SK-N-SH (cell line): ENCODE data around the gene TMEM63C. TPM values are rescaled to one million over a fixed set of nuclear protein-coding genes. Genes with fewer than 3 reads are reported as not detected.

Experiments
- CTCF ChIA-PET: fragments of 300-600, 350-600 bp; formaldehyde crosslinking; extraction: SDS; loops from one replicate; lab custom pipeline; 2021; lab: Yijun Ruan, JAX
- POLR2A ChIA-PET: fragments of 350-600 bp; sonication (Branson Sonifier 250); formaldehyde crosslinking; extraction: SDS; loops from one replicate; lab custom pipeline; 2020; ENCODE audit warnings: antibody characterized with exemption, inconsistent platforms; lab: Yijun Ruan, JAX
- DNase-seq: peaks from one replicate; pipeline ENCODE4 v3.0.0; 2012
- H2AFZ ChIP-seq: fragments of 200-600 bp; sonication (generic); 2 replicates; pipeline ENCODE4 v1.8.1; 2016; ENCODE audit warnings: antibody characterized with exemption, mild to moderate bottlenecking, low read depth
- H3F3A ChIP-seq: fragments of 200-600 bp; sonication (generic); replicated peaks from 2 replicates; pipeline ENCODE3; 2016; ENCODE audit warnings: antibody characterized with exemption, mild to moderate bottlenecking; ENCODE audit not compliant: insufficient read depth
- H3K27ac ChIP-seq, 2 experiments: fragments of 200-500 bp in 1 of 2; fragments of 200-600 bp in 1 of 2; sonication (Bioruptor generic) in 1 of 2; sonication (generic), shearing (Covaris generic) in 1 of 2; 2 replicates each; pipeline versions ENCODE4 v1.5.1 to v1.6.1; 2014 to 2016; ENCODE audit warnings: low read depth in 2 of 2, inconsistent platforms in 1 of 2, low read length in 1 of 2, mild to moderate bottlenecking in 1 of 2, mixed read lengths in 1 of 2
- H3K27me3 ChIP-seq: fragments of 200-600 bp; sonication (generic), shearing (Covaris generic); 2 replicates; pipeline ENCODE4 v1.6.1; 2016; ENCODE audit warnings: mixed run types; ENCODE audit not compliant: insufficient read depth
- H3K36me3 ChIP-seq, 2 experiments: fragments of 200-500 bp in 1 of 2; fragments of 200-600 bp in 1 of 2; sonication (Bioruptor generic) in 1 of 2; sonication (generic) in 1 of 2; replicated peaks in 1 of 2; 2 replicates each; pipeline versions ENCODE3 to v1.5.1; 2014 to 2016; ENCODE audit warnings: low read length in 1 of 2, mild to moderate bottlenecking in 1 of 2; ENCODE audit not compliant: insufficient read depth in 2 of 2, control insufficient read depth in 1 of 2
- H3K4me1 ChIP-seq, 2 experiments: fragments of 200-500 bp in 1 of 2; fragments of 200-600 bp in 1 of 2; sonication (Bioruptor generic) in 1 of 2; sonication (generic), shearing (Covaris generic) in 1 of 2; 2 replicates each; pipeline versions ENCODE4 v1.5.1 to v1.6.1; 2014 to 2016; ENCODE audit warnings: low read depth in 1 of 2, low read length in 1 of 2, mixed run types in 1 of 2; ENCODE audit not compliant: insufficient read depth in 2 of 2, control insufficient read depth in 1 of 2
- H3K4me2 ChIP-seq: fragments of 200-600 bp; sonication (generic), shearing (Covaris generic); 2 replicates; pipeline ENCODE4 v1.6.1; 2017; ENCODE audit warnings: mixed run types
- H3K4me3 ChIP-seq, 2 experiments: fragments of 200-500 bp in 1 of 2; fragments of 200-600 bp in 1 of 2; sonication (Bioruptor generic) in 1 of 2; sonication (generic), shearing (Covaris generic) in 1 of 2; 2 replicates each; pipeline versions ENCODE4 v1.5.1 to v1.8.1; 2014 to 2016; ENCODE audit warnings: low read depth in 2 of 2, inconsistent platforms in 1 of 2, low read length in 1 of 2, mild to moderate bottlenecking in 1 of 2, mixed read lengths in 1 of 2, moderate library complexity in 1 of 2
- H3K79me2 ChIP-seq: fragments of 200-600 bp; sonication (generic); 2 replicates; pipeline ENCODE4 v1.8.1; 2017; ENCODE audit warnings: mild to moderate bottlenecking; ENCODE audit not compliant: insufficient read depth
- H3K9ac ChIP-seq: fragments of 200-600 bp; sonication (generic); 2 replicates; pipeline ENCODE4 v1.6.1; 2017; ENCODE audit warnings: mixed run types
- H3K9me2 ChIP-seq: fragments of 200-600 bp; sonication (generic); 2 replicates; pipeline ENCODE4 v1.6.1; 2017; ENCODE audit warnings: mixed run types
- H3K9me3 ChIP-seq: fragments of 200-600 bp; sonication (generic); 2 replicates; pipeline ENCODE4 v1.6.1; 2017; ENCODE audit warnings: mixed run types, mild to moderate bottlenecking, moderate library complexity
- H4K20me1 ChIP-seq: fragments of 200-600 bp; sonication (generic); 2 replicates; pipeline ENCODE4 v1.6.1; 2017; ENCODE audit warnings: mild to moderate bottlenecking, mixed run types; ENCODE audit not compliant: insufficient read depth
- CHD2 ChIP-seq: fragments of 150-350 bp; IDR thresholded peaks from 2 replicates; pipeline ENCODE4 v1.6.1; 2018; ENCODE audit warnings: low read length; ENCODE audit not compliant: partially characterized antibody
- EZH2phosphoT487 ChIP-seq: fragments of 200-600 bp; sonication (generic); IDR thresholded peaks from 2 replicates; pipeline ENCODE4 v1.6.1; 2017; ENCODE audit warnings: low read depth, mixed run types, mild to moderate bottlenecking, antibody characterized with exemption, moderate library complexity, borderline replicate concordance
- FOSL2 ChIP-seq: IDR thresholded peaks from 2 replicates; pipeline ENCODE4 v1.4.0; 2012; ENCODE audit warnings: low read depth, mild to moderate bottlenecking, moderate library complexity, borderline replicate concordance
- GABPA ChIP-seq: IDR thresholded peaks from 2 replicates; pipeline ENCODE4 v1.4.0; 2012; ENCODE audit warnings: low read depth, mild to moderate bottlenecking
- JUND ChIP-seq: IDR thresholded peaks from 2 replicates; pipeline ENCODE4 v1.4.0; 2012
- NFIC ChIP-seq: IDR thresholded peaks from 2 replicates; pipeline ENCODE4 v1.4.0; 2012; ENCODE audit warnings: borderline replicate concordance
- RCOR1 ChIP-seq: fragments of 150-350 bp; IDR thresholded peaks from 2 replicates; pipeline ENCODE4 v1.6.1; 2017; ENCODE audit warnings: antibody characterized with exemption, low read length
- REST ChIP-seq: IDR thresholded peaks from 2 replicates; pipeline ENCODE4 v1.6.1; 2012; ENCODE audit warnings: mild to moderate bottlenecking, low read depth, low read length, moderate library complexity
- RFX5 ChIP-seq: IDR thresholded peaks from 2 replicates; pipeline ENCODE4 v1.6.1; 2012; ENCODE audit warnings: mild to moderate bottlenecking, improper control_type of control experiment, low read length
- RXRA ChIP-seq: IDR thresholded peaks from 2 replicates; pipeline ENCODE4 v1.4.0; 2012; ENCODE audit warnings: low read depth, mild to moderate bottlenecking, borderline replicate concordance
- SMC3 ChIP-seq: IDR thresholded peaks from 2 replicates; pipeline ENCODE4 v1.6.1; 2012; ENCODE audit warnings: low read depth, low read length, improper control_type of control experiment
- TCF12 ChIP-seq: IDR thresholded peaks from 2 replicates; pipeline ENCODE4 v1.4.0; 2012
- TEAD4 ChIP-seq: IDR thresholded peaks from 2 replicates; pipeline ENCODE4 v1.4.0; 2012; ENCODE audit warnings: mild to moderate bottlenecking, borderline replicate concordance; ENCODE audit not compliant: insufficient read depth
- USF2 ChIP-seq: fragments of 150-350 bp; IDR thresholded peaks from 2 replicates; pipeline ENCODE4 v1.6.1; 2017; ENCODE audit warnings: antibody characterized with exemption, low read length, low read depth, borderline replicate concordance
- YY1 ChIP-seq: IDR thresholded peaks from 2 replicates; pipeline ENCODE4 v1.4.0; 2012; ENCODE audit warnings: low read depth, mild to moderate bottlenecking
- ZBTB33 ChIP-seq: IDR thresholded peaks from 2 replicates; pipeline ENCODE4 v1.4.0; 2012; ENCODE audit warnings: low read depth, borderline replicate concordance
- WGBS: methylation state at CpG from one replicate; pipeline ENCODE4 v1.1.6; 2017; ENCODE audit warnings: low lambda C conversion rate; 5-methylcytosine and 5-hydroxymethylcytosine counted together
- polyA plus RNA-seq, 3 experiments: library from polyadenylated mRNA; depleted of rRNA; stranded (reverse); fragments of >200 nt; gene quantifications; 2 replicates each; pipeline ENCODE4 v1.2.3, GENCODE V29; 2012

Gene TMEM63C
- polyA plus RNA-seq, 1 of the 3 experiments (the other 2 are of a cell fraction): 0.25 TPM

- Histone ChIP-seq H3K4me1 (no peaks in the 10 kb centered on the region), H2AFZ (no peak overlapping the region), H3K79me2 (no peaks in the 10 kb centered on the region), H3K9ac (no peak overlapping the region)
- POLR2A ChIA-PET: no interaction called here
- CTCF ChIA-PET: interaction anchor here (1.1 to 3.2 kb wide), 4 partner anchors 9 to 143 kb away, joined by 3 to 11 read pairs (median 5); no protein-coding TSS in a partner anchor
- TF ChIP-seq ZBTB33 (no peak), CHD2 (no peak), RCOR1 (no peak), FOSL2 (no peak), SMC3 (no peak), USF2 (no peak), JUND (no peak), GABPA (no peak), REST (no peak), RFX5 (no peak), TEAD4 (no peak), NFIC (no peak), TCF12 (no peak), RXRA (no peak), YY1 (no peak), EZH2phosphoT487 (no peak)
- TF ChIP-seq, all 33 proteins: peak for 0
- Histone ChIP-seq H3F3A (no peaks in the 10 kb centered on the region), H3K9me2 (no peaks in the 10 kb centered on the region), H3K4me3 (no peak overlapping the region), H3K36me3 (no peaks in the 10 kb centered on the region), H3K27me3 (no peaks in the 10 kb centered on the region), H3K4me2 (no peak overlapping the region), H3K27ac (no peak overlapping the region), H4K20me1 (no peaks in the 10 kb centered on the region), H3K9me3 (peaks cover 10% of the 10 kb centered on the region; the same call in 1 of the 2 replicates)
- WGBS: 45% methylated on average over 5 of the region's 5 CpGs
- DNase-seq: no peak
Measured at GRCh38 chr14:77172916-77173315, 8.7 kb upstream of the TMEM63C start.
